ENCODE data around the gene FTSJ3. TPM values are rescaled to one million over a fixed set of nuclear protein-coding genes. Genes with fewer than 3 reads are reported as not detected.
"Not testable (repeated sequence)": the region's sequence is repeated elsewhere in the genome, so short reads cannot be mapped to it uniquely, and the experiment has no call there.

FTSJ3 gene
- total and polyA plus RNA-seq, 7 donors: 7.9 to 65.8 (median 31.0) TPM

DNA sequence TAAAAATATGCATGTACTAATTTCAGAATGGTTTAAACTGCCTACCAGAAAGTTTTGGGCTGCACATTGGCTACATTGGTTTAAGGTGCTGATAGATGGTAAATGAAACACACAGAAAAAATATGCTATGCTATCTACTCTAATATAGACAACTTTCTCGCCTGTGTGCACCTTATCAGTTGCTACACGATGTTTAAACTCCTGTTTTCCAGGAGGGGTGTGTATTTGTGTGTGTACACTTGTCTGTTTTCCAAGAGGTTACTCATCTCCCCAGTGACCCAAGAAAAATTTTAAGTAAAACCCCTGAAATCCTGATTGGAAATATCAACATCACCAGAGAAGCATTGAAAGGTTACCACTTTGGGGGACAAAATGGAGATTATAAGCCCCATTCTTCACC, 21.9 kb downstream of the FTSJ3 start:
- H3K4me1 ChIP-seq: no peaks in the 10 kb centered on the region
- H3K27me3 ChIP-seq: no peaks in the 10 kb centered on the region
- intact Hi-C loops (cut with DNase I): no loop called here
- peaks cover 31 to 100% (median 68%) of the 10 kb centered on the region in 4 donors for H3K36me3 ChIP-seq
- DNase-seq: no peak
- WGBS, 2 donors: 64 to 90% methylated on average over 2 of the region's 2 CpGs
- H3K27ac ChIP-seq: no peak overlapping the region
- TF ChIP-seq POLR2A (IDR thresholded peaks at IDR 0.05) (no peak), POLR2AphosphoS5 (IDR thresholded peaks at IDR 0.05) (no peak), EP300 (IDR thresholded peaks at IDR 0.05) (no peak)
- TF ChIP-seq, protein P1, sequence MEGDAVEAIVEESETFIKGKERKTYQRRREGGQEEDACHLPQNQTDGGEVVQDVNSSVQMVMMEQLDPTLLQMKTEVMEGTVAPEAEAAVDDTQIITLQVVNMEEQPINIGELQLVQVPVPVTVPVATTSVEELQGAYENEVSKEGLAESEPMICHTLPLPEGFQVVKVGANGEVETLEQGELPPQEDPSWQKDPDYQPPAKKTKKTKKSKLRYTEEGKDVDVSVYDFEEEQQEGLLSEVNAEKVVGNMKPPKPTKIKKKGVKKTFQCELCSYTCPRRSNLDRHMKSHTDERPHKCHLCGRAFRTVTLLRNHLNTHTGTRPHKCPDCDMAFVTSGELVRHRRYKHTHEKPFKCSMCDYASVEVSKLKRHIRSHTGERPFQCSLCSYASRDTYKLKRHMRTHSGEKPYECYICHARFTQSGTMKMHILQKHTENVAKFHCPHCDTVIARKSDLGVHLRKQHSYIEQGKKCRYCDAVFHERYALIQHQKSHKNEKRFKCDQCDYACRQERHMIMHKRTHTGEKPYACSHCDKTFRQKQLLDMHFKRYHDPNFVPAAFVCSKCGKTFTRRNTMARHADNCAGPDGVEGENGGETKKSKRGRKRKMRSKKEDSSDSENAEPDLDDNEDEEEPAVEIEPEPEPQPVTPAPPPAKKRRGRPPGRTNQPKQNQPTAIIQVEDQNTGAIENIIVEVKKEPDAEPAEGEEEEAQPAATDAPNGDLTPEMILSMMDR (IDR thresholded peaks at IDR 0.05): no peak
- no peak overlapping the region for H3K4me3 ChIP-seq
- H3K9me3 ChIP-seq: no peaks in the 10 kb centered on the region

- TF ChIP-seq EP300 (IDR thresholded peaks at IDR 0.05) (no peak), POLR2AphosphoS5 (IDR thresholded peaks at IDR 0.05) (no peak), POLR2A (IDR thresholded peaks at IDR 0.05) (no peak)
- TF ChIP-seq, protein P1 (IDR thresholded peaks at IDR 0.05): no peak
- no peak overlapping the region for H3K4me3 ChIP-seq
- no peaks in the 10 kb centered on the region for H3K27me3 ChIP-seq
- DNase-seq: no peak
- H3K36me3 ChIP-seq: peaks cover 31 to 100% (median 68%) of the 10 kb centered on the region in 4 donors
- H3K9me3 ChIP-seq: no peaks in the 10 kb centered on the region
- 89 to 93% methylated on average over 1 of the region's 1 CpG for WGBS, 2 donors
- intact Hi-C loops (cut with DNase I): no loop called here
- H3K4me1 ChIP-seq: no peaks in the 10 kb centered on the region
- no peak overlapping the region for H3K27ac ChIP-seq
These were observed 23.1 kb downstream of the FTSJ3 start for GRCh38 chr17:63804328-63804727.

DNA sequence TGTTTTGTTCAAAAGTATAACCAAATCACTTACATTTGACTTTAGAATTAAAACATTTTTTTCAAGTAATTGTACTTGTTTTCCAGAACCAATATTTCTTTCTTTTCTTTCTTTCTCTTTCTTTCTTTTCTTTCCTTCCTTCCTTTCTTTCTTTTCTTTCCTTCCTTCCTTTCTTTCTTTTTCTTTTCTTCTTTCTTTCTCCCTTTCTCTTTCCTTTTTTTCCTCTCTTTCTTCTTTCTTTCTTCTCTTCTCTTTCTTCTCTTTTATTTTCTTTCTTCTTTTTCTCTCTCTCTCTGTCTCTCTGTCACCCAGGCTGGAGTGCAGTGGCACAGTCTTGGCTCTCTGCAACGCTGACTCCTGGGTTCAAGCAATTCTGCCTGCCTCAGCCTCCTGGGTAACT, 26.7 kb downstream of the FTSJ3 start:
- whole genome bisulfite sequencing, 2 donors: 94 to 97% methylated on average over 1 of the region's 1 CpG
- no peak for DNase-seq
- intact Hi-C loops (cut with DNase I): no loop called here
- Histone ChIP-seq H3K4me3 (no peak overlapping the region), H3K27ac (no peak overlapping the region), H3K36me3 (peaks cover 37 to 100% (median 59%) of the 10 kb centered on the region in 4 donors), H3K27me3 (no peaks in the 10 kb centered on the region), H3K9me3 (no peaks in the 10 kb centered on the region), H3K4me1 (no peaks in the 10 kb centered on the region)
- no peak for TF ChIP-seq POLR2A (IDR thresholded peaks at IDR 0.05)
- TF ChIP-seq EP300 (IDR thresholded peaks at IDR 0.05): no peak
- TF ChIP-seq POLR2AphosphoS5 (IDR thresholded peaks at IDR 0.05): no peak
- TF ChIP-seq, protein P1 (IDR thresholded peaks at IDR 0.05): no peak

- Histone ChIP-seq H3K4me1 (no peaks in the 10 kb centered on the region), H3K27ac (no peak overlapping the region), H3K27me3 (no peaks in the 10 kb centered on the region), H3K36me3 (peaks cover 52 to 100% (median 71%) of the 10 kb centered on the region in 4 donors), H3K4me3 (no peak overlapping the region), H3K9me3 (no peaks in the 10 kb centered on the region)
- intact Hi-C loops (cut with DNase I): no loop called here
- 93 to 96% methylated on average over 3 of the region's 3 CpGs for WGBS, 2 donors
- no peak for DNase-seq
- TF ChIP-seq, protein P1 (IDR thresholded peaks at IDR 0.05): no peak
- TF ChIP-seq EP300 (IDR thresholded peaks at IDR 0.05) (no peak), POLR2AphosphoS5 (IDR thresholded peaks at IDR 0.05) (no peak), POLR2A (IDR thresholded peaks at IDR 0.05) (no peak)
These were observed 28.8 kb downstream of the FTSJ3 start for GRCh38 chr17:63798572-63799106.

- H3K4me1 ChIP-seq; DNase-seq; H3K9me3 ChIP-seq; intact Hi-C loops (cut with DNase I); H3K27me3 ChIP-seq; H3K4me3 ChIP-seq; H3K27ac ChIP-seq: not testable (repeated sequence)
- H3K36me3 ChIP-seq: peaks cover 48 to 100% (median 68%) of the 10 kb centered on the region in 4 donors
- WGBS, 2 donors: 91 to 95% methylated on average over 10 of the region's 10 CpGs
These were observed 31.1 kb downstream of the FTSJ3 start for GRCh38 chr17:63796375-63796774.

All from sigmoid colon (tissue), 7 donors.